Adrenal gland (tissue), 12 donors: ENCODE results near the gene SLC22A2. TPM values are rescaled to one million over a fixed set of nuclear protein-coding genes. Genes with fewer than 3 reads are reported as not detected.

ENCODE experiments used
- DNase-seq, 7 donors: peaks; one replicate each; pipeline ENCODE4 v3.0.0-alpha.2; 2019 to 2020
- H3K27ac ChIP-seq, 5 donors: fragments of 200-600 bp; sonication (generic) in 4 of 5; 1 replicate in 3 of 5; 2 replicates in 2 of 5; pipeline versions ENCODE4 v1.5.1 to v1.8.0; 2016 to 2020; ENCODE audit warnings: mild to moderate bottlenecking in 1 of 5
- H3K27me3 ChIP-seq: fragments of 200-600 bp; 2 replicates; pipeline ENCODE4 v1.8.0; 2021
- H3K36me3 ChIP-seq, 2 donors: fragments of 200-600 bp; replicated peaks in 1 of 2; 1 replicate in 1 of 2; 2 replicates in 1 of 2; pipeline versions ENCODE4 v1.5.1 to v1.8.0; 2018 to 2022
- H3K4me1 ChIP-seq, 2 donors: fragments of 200-600 bp; replicated peaks in 1 of 2; 1 replicate in 1 of 2; 2 replicates in 1 of 2; pipeline versions ENCODE4 v1.5.1 to v1.8.0; 2018 to 2021
- H3K4me3 ChIP-seq, 4 donors: fragments of 200-600 bp; sonication (generic) in 3 of 4; one replicate each; pipeline ENCODE4 v1.5.1; 2016 to 2018
- H3K9me3 ChIP-seq, 3 donors: fragments of 200-600 bp; sonication (generic) in 1 of 3; replicated peaks in 1 of 3; 1 replicate in 2 of 3; 2 replicates in 1 of 3; pipeline versions ENCODE4 v1.5.1 to v1.8.0; 2016 to 2021
- POLR2A ChIP-seq, 2 donors: fragments of 450-650 bp; IDR thresholded peaks; one replicate each; pipeline ENCODE4 v1.6.1; 2017; ENCODE audit warnings: antibody characterized with exemption in 2 of 2, mild to moderate bottlenecking in 2 of 2, moderate library complexity in 1 of 2
- WGBS, 4 donors: extraction: QIAGEN DNeasy Blood & Tissue Kit in 2 of 4; methylation state at CpG; one replicate each; pipeline versions ENCODE4 v1.1.5 to v1.1.7; 2013 to 2017; 5-methylcytosine and 5-hydroxymethylcytosine counted together
- intact Hi-C, 2 donors: fragments of 100-400 bp; cut with DNase I; formaldehyde crosslinking; loops; one replicate each; pipeline versions ENCODE4 v1.14.1 to v1.15.0; 2022 to 2023
- polyA plus RNA-seq, 3 donors: library from polyadenylated mRNA; stranded (reverse); fragments of 200-250 nt in 2 of 3; fragments of 350-450 nt in 1 of 3; fragmentation: Illumina TruSeq in 1 of 3; extraction: RNeasy Lipid Tissue Mini Kit (QIAGEN cat#74804) in 1 of 3; gene quantifications; one replicate each; pipeline ENCODE4 v1.2.3, GENCODE V29; 2013 to 2014
- total RNA-seq, 9 donors: library from RNA; depleted of rRNA in 4 of 9; stranded (reverse); fragments of >200 nt in 4 of 9; fragments of 120-200 nt in 1 of 9; fragmentation: NEBNext Ultra II Directional in 1 of 9; extraction: Animal tissue kit (Norgen Biotek cat#: 25700) in 1 of 9; gene quantifications; one replicate each; pipeline versions ENCODE4 v1.1.0 to v1.2.4, GENCODE V29; 2013 to 2023
- TF ChIP-seq, protein P1 (sequence below), 6 experiments: fragments of 450-650 bp in 4 of 6; fragments of 200-600 bp in 2 of 6; sonication (generic) in 1 of 6; IDR thresholded peaks; 1 replicate in 5 of 6; 2 replicates in 1 of 6; pipeline versions ENCODE4 v1.5.1 to v1.8.0; 2016 to 2021; ENCODE audit warnings: antibody characterized with exemption in 6 of 6, mild to moderate bottlenecking in 2 of 6, moderate library complexity in 1 of 6
- donor health status: healthy with polysubstance abuse.
- donor health status: Bipolar disorder and iron deficiency.
- donor health status: DM: yes; HTN: yes; CAD: no.
- donor health status: DM: no; HTN: no; CAD: no.
- donor health status: DM: no; HTN: no; CAD: no.
- donor health status: DM: yes; HTN: yes; CAD: no.

SLC22A2 gene
- total and polyA plus RNA-seq, 12 donors: not detected

GRCh38 chr6:160203076-160203475 lies 55.5 kb downstream of the SLC22A2 start:
- Histone ChIP-seq H3K36me3 (no peaks in the 10 kb centered on the region), H3K4me3 (no peak overlapping the region), H3K27ac (no peak overlapping the region), H3K27me3 (no peaks in the 10 kb centered on the region), H3K4me1 (no peaks in the 10 kb centered on the region), H3K9me3 (no peaks in the 10 kb centered on the region)
- DNase-seq: no peak
- intact Hi-C loops: no loop called here
- 66 to 74% (median 68%) methylated on average over 3 of the region's 3 CpGs for WGBS, 4 donors
- TF ChIP-seq, protein P1, sequence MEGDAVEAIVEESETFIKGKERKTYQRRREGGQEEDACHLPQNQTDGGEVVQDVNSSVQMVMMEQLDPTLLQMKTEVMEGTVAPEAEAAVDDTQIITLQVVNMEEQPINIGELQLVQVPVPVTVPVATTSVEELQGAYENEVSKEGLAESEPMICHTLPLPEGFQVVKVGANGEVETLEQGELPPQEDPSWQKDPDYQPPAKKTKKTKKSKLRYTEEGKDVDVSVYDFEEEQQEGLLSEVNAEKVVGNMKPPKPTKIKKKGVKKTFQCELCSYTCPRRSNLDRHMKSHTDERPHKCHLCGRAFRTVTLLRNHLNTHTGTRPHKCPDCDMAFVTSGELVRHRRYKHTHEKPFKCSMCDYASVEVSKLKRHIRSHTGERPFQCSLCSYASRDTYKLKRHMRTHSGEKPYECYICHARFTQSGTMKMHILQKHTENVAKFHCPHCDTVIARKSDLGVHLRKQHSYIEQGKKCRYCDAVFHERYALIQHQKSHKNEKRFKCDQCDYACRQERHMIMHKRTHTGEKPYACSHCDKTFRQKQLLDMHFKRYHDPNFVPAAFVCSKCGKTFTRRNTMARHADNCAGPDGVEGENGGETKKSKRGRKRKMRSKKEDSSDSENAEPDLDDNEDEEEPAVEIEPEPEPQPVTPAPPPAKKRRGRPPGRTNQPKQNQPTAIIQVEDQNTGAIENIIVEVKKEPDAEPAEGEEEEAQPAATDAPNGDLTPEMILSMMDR (IDR thresholded peaks at IDR 0.05): no peak
- TF ChIP-seq POLR2A (IDR thresholded peaks at IDR 0.05): no peak

- no peak overlapping the region for H3K4me3 ChIP-seq
- H3K27ac ChIP-seq: no peak overlapping the region
- intact Hi-C loops: no loop called here
- no peaks in the 10 kb centered on the region for H3K36me3 ChIP-seq
- no peak for DNase-seq
- H3K9me3 ChIP-seq: no peaks in the 10 kb centered on the region
- H3K4me1 ChIP-seq: no peaks in the 10 kb centered on the region
- H3K27me3 ChIP-seq: no peaks in the 10 kb centered on the region
- 77 to 92% (median 84%) methylated on average over 2 of the region's 2 CpGs for WGBS, 4 donors
- no peak for TF ChIP-seq POLR2A (IDR thresholded peaks at IDR 0.05)
- TF ChIP-seq, protein P1 (IDR thresholded peaks at IDR 0.05): no peak
Measured at GRCh38 chr6:160202411-160202810, 56.2 kb downstream of the SLC22A2 start.

- TF ChIP-seq, protein P1 (IDR thresholded peaks at IDR 0.05): no peak
- no peak for TF ChIP-seq POLR2A (IDR thresholded peaks at IDR 0.05)
- 82 to 90% (median 88%) methylated on average over 2 of the region's 2 CpGs for WGBS, 4 donors
- no peaks in the 10 kb centered on the region for H3K36me3 ChIP-seq
- H3K4me1 ChIP-seq: no peaks in the 10 kb centered on the region
- no peaks in the 10 kb centered on the region for H3K9me3 ChIP-seq
- H3K27me3 ChIP-seq: no peaks in the 10 kb centered on the region
- intact Hi-C loops: no loop called here
- no peak for DNase-seq
- no peak overlapping the region for H3K27ac ChIP-seq
- H3K4me3 ChIP-seq: no peak overlapping the region
Measured at GRCh38 chr6:160201061-160201460, 57.6 kb downstream of the SLC22A2 start.

DNA sequence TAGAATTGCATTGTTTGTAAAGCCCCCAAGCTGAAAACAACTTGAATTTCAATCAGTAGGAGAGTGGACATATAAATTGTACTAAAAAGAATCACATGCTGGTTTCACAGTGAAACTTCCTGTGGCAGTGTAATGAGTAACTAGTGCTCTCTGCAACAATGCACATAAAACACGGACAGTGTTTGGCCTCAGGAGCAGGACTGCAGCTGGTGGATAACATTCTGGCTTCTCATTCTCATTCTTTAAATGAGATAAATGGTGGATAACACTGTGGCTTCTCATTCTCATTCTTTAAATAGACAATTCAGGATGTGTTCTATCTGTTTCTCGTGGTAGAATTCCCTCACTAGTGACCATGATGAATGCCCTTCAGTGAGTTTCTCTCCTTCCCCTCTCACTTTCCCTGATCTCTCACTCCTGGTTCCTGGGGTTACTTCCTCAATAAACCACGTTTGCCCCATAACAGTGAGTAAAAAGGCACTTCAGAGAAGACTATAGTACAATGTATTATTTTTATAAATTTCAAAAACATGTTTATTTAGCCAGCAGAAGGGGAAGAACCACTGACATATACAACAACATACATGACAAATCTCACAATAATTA lies 59.9 kb downstream of the SLC22A2 start:
- Histone ChIP-seq H3K4me1 (no peaks in the 10 kb centered on the region), H3K27me3 (no peaks in the 10 kb centered on the region), H3K36me3 (no peaks in the 10 kb centered on the region), H3K4me3 (no peak overlapping the region), H3K27ac (no peak overlapping the region), H3K9me3 (peaks cover 0 to 12% (median 0%) of the 10 kb centered on the region in 3 donors)
- 22 to 33% (median 29%) methylated on average over 3 of the region's 3 CpGs for WGBS, 4 donors
- intact Hi-C loops: no loop called here
- DNase-seq: no peak
- no peak for TF ChIP-seq POLR2A (IDR thresholded peaks at IDR 0.05)
- TF ChIP-seq, protein P1 (IDR thresholded peaks at IDR 0.05): no peak
